Head of caudate nucleus (tissue), 42 donors: ENCODE measurements around the gene LRRC15.

Experiments
- DNase-seq, 42 donors: peaks; one replicate each; pipeline versions ENCODE4 v3.0.0 to v3.0.0-alpha.2; 2020 to 2021; ENCODE audit warnings: mixed read lengths in 7 of 42
- intact Hi-C: fragments of 100-400 bp; cut with DNase I; formaldehyde crosslinking; loops from one replicate; pipeline ENCODE4 v1.15.0; 2022

Gene LRRC15

DNA sequence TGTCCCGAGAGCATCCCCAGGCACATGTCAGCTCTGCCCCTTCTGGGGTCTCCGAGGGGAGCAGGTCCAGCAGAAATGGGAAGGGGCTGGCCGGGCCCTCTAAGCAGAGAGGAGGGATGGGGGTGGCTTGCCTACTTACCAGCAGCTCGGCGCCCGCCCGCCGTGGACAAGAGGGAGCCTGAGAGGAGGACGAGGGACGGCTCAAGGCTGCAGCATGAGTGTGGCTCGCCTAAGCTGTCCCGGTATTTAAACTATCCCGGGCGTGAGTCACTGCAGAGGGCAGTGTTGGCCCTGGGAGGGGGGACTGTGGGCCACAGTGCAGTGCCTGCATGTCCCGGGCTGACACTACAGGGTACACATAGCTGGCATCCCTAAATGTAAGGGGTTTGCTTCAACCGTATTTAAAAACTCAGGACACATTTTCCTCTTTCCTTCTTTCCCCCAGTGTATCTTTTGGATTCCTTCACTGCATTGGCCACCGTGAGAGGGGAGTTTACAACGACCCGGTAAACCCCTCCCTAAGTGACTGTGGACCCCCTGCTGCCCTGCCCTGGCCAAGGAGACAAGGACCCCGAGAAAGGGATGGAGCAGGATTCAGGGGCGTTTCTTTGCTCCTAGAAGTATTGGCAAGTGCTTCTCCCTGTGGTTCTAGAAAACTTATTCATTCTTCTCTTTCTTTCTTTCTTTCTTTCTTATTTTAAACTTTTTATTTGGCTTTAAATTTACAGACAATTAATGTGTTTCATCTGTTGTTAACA is at the start of gene LRRC15:
Gene LRRC15 (minus strand): TSS at position 222 of the 758 bp plus-strand sequence. CDS start 8,700 bp downstream, outside the sequence.
- peak in 2 of 42 donors; percentile 9 to 10 for DNase-seq
- intact Hi-C loops, result no loop called here

DNA sequence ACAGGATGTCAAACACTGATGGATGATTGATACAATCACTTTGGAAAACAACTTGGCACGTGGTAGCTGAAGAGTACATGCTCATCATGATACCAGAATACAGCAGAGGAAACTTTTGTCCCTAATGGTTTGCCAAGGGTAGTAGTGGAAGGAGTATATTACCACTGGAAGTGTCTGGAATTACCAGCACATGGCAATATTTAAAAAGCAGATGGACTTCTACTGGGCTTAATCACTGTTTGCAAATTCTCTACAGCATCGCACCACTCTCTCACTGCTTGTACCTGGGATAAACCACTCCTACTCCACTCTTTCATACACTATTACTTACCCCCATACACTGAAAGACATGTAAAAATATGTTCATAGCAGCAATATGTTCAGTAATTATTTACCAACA is 49.1 kb upstream of the LRRC15 start:
- no peak for DNase-seq
- intact Hi-C loops, result no loop called here

DNA sequence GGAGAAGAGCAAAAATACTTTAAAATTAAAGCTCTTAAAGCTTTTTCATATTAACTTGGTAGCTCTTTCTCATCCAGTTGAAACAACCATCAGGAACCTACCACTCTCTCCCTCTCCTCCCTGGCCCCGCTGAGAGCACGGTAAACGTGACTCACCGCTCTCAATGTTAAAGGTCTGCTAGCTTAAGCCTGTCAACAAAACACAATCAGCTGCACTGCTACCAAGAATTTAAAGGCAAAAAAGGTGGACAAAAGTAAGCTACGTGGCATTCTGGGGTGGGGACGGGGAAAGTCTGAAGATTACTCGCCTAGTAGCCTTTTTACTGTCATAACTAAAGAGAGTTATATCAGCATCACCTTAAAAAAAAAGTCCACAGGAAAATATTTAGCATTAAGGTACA is 37.9 kb upstream of the LRRC15 start:
- intact Hi-C loops, result no loop called here

DNA sequence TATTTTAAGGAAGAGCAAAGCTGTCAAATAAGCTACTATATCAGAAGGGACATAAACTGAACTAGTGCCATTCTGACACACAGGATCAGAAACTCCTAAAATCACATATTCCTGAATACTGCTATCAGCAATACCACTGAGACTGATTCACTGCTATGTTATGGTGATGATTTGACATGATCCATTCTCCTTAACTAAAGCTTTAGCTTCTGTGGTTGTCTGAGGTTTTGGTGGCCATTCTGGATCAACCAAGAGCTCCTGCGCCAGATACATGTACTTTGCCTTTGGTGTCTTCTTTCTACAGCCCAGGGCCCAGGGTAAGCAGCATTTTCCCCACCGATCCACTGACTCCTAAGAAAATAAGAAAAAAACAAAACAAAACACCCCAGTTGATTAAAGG is 36.2 kb upstream of the LRRC15 start:
- intact Hi-C loops, result loop anchor here (2.0 kb wide), 1 partner anchor 73 kb away; no protein-coding TSS in a partner anchor
- no peak for DNase-seq

More for the DNA sequence above, 37.9 kb upstream of the LRRC15 start:
- DNase-seq, result no peak

DNA sequence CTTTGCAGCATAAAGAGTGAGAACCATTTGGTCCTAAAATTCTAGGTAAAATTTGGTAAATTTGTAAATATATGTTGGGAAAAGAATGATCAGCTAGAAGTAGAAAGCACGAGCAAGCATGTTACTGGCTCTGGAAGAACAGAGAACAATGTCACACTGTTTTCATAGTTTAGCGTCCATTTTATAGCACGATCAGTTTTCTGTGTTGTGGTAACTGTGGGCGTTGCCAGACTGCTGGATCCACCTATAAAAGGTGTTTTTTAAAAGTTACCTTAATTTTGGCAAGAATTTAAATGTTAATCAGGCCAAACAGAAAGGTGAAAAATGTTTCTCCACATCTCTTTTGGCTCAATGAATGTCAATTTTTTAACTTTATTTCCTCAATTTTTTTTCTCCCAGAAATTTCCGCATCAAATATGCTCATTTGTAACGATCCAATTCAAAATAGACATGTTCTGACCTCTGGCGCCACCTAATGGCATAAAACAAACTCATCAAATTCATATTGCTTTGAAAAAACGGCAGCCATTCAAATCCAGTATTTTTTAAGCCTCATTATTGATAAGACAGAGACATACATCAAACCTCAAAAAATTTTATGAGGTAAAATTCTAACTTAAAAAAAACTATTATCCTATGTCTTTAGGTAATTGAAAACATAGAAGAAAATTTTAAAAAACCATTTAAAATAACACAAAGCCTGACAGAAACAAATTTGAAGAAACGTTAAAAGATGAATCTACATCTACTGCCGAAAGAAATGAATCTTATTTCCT is 35.0 kb upstream of the LRRC15 start:
- DNase-seq, result peak in 22 of 42 donors; percentile 25 to 82 (median 63)
- intact Hi-C loops, result loop anchor here (2.0 kb wide), 1 partner anchor 72 kb away; no protein-coding TSS in a partner anchor

DNA sequence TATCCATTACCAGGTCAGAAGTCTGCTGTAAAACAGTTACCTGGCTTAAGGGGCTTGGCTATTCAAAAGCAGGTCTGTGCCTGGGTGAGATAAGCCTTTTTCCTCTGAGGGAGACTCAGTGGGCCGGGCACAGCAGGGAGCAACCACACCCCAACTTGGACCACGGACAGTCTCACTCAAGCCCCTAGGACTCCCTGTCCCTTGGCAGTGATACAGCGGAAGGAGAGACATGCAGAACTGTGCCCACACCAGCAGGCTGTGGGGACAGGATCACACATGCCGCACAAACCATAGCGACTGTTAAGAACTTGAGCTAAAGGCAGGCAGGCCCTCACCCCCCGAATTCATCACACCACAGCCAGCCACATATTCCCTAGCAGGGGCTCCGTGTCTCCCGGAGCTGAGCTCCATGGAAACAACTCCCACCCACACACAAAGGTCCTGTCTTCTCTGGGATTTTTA is 32.4 kb upstream of the LRRC15 start:
- DNase-seq, result peak in 8 of 42 donors; percentile 31 to 51 (median 38)
- intact Hi-C loops, result no loop called here

DNA sequence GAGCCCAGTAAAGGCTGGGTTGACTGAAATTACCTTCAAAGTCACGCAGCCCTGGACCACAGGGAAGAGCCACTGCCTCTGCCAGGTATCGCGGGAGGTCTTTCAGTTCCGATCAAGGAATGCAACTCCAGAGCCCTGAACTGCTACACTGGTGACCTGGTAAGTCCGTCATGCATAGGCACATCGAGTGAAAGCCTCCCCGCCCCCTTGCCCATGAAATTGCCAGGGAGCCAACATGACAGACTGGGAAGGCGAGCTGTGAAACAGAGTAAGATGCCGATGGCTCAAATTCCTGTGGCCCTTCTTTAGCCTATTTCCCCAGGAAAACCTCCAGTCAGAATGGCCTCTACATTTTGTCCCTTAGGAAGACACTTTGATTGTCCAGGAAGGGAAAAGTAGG is 31.8 kb upstream of the LRRC15 start:
- intact Hi-C loops, result no loop called here
- no peak for DNase-seq

DNA sequence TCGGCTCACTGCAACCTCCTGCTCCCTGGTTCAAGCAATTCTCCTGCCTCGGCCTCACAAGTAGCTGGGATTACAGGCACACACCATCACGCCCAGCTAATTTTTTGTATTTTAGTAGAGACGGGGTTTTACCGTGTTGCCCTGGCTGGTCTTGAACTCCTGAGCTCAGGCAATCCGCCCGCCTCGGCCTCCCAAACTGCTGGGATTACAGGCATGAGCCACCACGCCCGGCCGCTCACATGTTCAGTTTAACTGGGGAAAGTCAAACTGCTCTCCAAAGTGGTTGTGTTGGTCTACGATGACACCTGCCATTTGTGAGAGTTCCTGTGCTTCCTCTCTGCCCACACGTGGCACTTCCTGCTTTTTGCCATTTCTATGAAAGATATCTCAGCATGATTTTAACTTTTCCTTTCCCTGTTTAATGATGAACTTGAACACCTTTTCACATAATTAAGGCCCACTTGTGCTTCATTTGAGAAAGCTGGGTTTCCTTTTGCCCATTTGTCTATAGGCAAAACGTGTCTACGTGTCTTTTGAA is 30.4 kb upstream of the LRRC15 start:
- DNase-seq, result no peak
- intact Hi-C loops, result no loop called here

DNA sequence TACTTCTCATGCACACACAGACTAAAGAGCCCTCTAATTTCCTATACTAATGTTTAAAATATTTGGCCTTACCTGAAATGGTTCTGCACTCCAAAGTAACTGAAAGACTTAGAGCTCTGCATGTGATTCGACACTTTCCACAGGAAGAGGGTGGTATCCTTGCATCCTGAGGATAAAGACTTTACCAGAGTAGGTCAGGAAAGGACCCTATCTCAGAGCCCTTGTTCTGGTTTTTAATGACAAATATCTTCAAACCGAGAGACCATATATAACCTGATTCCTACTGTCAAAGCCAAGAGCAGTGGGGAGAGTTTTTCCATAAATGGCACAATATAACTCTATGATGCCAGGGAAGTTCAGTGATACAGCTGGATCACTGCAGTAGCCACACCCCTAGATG is 29.6 kb upstream of the LRRC15 start, which contains the start of gene GP5:
Gene GP5 (minus strand): TSS at position 101 of the 400 bp plus-strand sequence. CDS start 984 bp downstream, outside the sequence.
- intact Hi-C loops, result no loop called here
- DNase-seq, result no peak

DNA sequence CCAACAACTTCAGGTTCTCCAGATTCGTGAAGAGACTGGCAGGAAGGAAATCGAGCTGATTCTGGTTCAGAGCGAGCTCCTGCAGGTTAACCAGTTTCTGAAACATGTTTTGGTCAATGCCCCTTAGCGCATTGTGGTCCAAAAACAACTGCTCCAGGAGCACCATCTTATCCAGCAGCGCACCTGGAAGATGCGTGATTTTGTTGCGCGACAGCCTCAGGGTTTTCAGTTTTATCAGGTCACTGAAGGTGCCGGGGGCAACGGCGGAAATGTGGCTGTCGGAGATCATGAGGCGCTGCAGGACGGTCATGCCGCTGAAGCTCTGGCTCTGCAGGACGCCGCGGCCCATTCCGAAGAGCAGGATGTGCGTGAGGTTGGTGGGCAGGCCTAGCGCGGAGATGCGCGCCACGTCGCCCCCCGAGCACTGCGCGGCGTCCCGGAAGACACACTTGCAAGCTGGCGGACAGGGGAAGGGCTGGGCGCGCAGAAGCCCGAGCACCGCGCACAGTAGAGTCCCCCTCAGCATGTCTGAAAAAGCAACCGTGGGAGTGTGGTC is 28.3 kb upstream of the LRRC15 start:
- intact Hi-C loops, result no loop called here
- no peak for DNase-seq

DNA sequence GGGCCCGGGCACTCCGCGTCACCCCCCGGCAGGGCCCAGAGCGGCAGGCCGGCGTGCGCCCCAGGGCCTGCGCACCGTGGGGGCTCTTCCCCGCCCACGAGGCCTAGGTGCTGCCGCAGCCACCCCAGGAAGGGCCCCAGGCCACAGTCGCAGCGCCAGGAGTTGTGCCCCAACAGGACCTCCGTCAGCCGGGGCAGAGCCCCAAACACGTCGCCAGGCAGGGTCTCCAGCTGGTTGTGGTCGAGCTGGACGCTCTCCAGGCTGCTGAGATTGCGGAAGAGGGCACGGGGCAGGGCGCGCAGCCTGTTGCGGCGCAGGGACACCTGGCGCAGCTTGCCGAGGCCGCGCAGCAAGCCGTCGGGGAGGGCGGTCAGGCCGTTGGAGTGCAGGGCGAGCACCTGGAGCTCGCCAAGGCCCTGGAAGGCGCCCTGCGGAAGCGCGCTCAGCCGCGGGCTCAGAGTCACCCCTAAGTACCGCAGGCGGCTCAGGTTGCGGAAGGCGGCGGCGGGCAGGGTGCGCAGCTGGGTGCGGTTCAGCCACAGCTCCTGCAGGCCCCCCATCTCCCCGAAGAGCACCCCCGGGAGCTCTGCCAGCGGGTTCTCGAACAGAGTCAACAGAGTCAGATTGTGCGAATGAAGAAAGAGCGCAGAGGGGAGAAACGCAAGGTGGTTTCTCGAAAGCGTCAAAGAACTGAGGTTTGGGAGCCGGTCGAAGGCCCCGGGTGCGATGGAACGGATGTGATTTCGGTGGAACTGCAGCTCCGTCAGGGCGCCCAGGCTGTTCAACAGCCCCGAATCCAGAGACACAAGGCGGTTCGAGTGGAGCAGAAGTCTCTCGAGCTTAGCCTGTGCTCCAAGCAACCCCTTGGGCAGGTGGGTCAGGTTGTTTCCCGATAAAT is 27.6 kb upstream of the LRRC15 start:
- DNase-seq, result no peak
- intact Hi-C loops, result no loop called here

DNA sequence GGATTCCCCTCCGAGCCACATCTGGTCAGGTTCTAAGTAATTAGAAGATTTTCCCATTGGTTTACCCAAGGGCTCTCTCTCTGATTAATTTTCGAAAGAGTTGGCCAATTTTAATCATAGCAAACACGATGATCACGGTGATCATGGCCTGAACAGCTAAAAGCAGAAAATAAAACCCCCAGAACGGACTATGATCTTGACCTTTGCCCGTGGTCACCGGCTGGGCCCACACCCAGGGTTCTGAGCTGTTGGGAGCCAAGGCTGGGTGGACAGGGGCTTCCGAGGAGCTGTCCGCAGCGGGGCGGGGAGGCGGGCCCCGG is 27.0 kb upstream of the LRRC15 start:
- intact Hi-C loops, result no loop called here

DNA sequence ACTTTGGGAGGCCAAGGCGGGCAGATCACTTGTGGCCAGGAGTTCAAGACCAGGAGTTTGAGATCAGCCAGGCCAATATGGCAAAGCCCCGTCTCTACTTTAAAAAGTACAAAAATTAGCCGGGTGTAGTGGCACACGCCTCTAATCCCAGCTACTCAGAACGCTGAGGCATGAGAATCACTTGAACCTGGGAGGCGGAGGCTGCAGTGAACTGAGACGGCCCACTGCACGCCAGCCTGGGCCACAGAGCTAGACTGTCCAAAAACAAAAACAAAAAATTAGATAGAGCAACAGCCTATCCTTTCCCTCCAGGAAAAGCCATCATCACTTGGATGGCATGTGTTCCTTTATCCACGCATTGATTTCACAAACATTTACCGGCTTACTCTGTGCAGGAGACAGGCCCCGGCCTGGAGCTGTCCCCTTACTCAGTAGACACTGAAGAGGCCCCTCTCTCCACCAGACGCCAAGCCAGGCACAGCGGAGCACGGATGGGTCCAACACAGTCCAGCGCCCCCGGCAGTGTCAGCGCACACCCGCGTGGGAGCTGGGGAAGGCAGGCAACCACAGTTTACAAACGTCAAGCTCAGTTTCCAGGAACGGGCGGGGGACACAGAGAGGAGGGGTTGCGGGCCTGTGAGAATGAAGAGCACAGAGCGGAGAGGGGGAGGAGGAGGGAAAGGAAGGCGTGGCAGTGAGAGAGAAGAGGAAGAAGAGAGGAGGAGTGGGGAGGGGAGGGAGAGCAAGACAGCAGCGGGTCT is 26.4 kb upstream of the LRRC15 start:
- intact Hi-C loops, result no loop called here
- peak in 37 of 42 donors; percentile 24 to 87 (median 54) for DNase-seq

More for the DNA sequence above, 27.0 kb upstream of the LRRC15 start:
- no peak for DNase-seq

DNA sequence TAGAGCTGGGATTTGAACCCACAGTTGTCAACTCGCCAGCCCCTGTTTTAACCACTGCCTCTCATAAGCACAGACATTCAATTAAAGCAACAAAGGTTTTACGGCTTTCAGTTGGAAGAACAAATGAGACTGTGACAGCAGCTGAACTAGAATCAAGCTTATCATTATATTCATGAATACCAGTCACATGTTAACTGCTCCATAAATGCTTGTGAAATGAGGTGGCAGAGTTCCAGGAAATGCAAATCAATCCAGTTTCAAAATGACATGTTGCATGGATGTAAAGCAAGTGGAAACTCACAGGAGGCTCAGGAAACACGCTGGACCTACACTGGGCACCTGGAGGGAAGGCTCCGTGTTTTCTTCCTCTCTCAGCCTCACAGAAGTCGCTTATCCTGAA is 25.7 kb upstream of the LRRC15 start:
- intact Hi-C loops, result no loop called here

DNA sequence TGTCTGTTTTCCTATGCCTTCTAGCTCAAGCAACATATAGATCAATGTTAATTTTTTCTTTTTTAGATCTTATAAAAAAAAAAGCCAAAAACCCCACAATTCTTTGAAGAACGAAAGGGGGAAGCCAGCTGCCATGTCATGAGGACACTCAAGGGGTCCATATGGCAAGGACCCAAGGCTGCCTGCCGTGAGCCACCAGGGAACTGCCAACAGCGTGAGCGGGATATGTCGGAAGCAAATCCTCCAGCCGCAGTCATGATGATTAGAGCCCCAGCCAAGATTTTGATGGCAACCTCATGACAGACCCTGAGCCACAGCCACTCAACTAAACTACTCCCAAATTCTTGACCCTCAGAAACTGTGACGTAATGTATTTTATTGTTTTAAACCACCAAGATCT is 23.0 kb upstream of the LRRC15 start:
- intact Hi-C loops, result no loop called here
- DNase-seq, result peak in 2 of 42 donors; percentile 13 to 25

More for the DNA sequence above, 25.7 kb upstream of the LRRC15 start:
- DNase-seq, result peak in 7 of 42 donors; percentile 18 to 57 (median 28)

DNA sequence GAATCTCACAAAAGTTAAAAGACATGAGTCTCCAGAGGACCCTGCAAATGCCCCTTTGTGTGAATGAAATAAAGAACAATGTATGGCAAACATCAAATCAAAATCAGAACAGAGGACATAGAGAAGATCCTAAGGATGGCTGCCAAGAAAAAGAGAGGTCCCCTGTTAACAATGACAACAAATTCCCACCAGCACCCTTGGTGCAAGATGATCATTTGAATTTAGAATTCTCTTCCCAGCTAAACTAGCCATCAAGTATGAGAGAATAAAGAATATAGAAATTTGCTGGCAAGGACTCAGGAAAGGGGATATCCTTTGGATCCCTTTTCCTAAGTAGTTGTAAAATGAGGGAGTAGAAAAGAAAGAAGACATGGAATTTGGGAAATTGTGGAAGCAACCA is 21.3 kb upstream of the LRRC15 start:
- intact Hi-C loops, result no loop called here
- peak in 1 of 42 donors; percentile 8 for DNase-seq

DNA sequence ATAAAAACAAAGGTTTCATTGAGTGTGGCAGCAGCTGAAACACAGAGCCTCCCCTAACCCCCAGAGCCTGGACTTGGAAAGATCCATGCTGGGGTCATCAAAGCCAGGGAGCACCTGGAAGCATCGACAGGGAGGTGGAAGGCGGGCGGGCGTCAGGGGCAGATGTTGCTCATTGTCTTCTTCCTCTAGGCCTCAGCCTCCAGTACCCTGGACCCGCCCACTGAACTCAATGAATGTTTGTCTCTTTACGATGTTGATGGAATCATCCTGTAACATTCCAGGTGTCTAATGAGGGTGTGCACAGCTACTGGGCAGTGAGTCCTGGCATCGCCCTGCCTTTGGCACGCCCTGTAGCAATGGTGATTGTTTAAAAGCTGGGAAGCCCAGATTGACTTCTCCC is 19.7 kb upstream of the LRRC15 start:
- DNase-seq, result peak in 4 of 42 donors; percentile 10 to 31 (median 16)

More for the DNA sequence above, 19.7 kb upstream of the LRRC15 start:
- intact Hi-C loops, result no loop called here
